Thymus (tissue), 11 donors: Measurements from ENCODE around the gene GAL3ST2. TPM values are rescaled to one million over a fixed set of nuclear protein-coding genes. Genes with fewer than 3 reads are reported as not detected.
"Not testable (repeated sequence)": the region's sequence is repeated elsewhere in the genome, so short reads cannot be mapped to it uniquely, and the experiment has no call there.

ENCODE experiments used
- DNase-seq, 9 donors: peaks; one replicate each; pipeline ENCODE4 v3.0.0-alpha.2; 2013; ENCODE audit warnings: low spot score in 9 of 9, low read depth in 6 of 9, missing footprints in 1 of 9
- H3K27ac ChIP-seq, 2 donors: one replicate each; pipeline ENCODE4 v1.5.1; 2013; ENCODE audit warnings: control low read depth in 1 of 2, low read depth in 1 of 2, low read length in 1 of 2, mild to moderate bottlenecking in 1 of 2, moderate library complexity in 1 of 2
- H3K27me3 ChIP-seq, 2 donors: one replicate each; pipeline ENCODE4 v1.5.1; 2013; ENCODE audit warnings: low read length in 1 of 2; ENCODE audit not compliant: control insufficient read depth in 2 of 2, insufficient read depth in 1 of 2
- H3K36me3 ChIP-seq, 2 donors: one replicate each; pipeline ENCODE4 v1.5.1; 2013; ENCODE audit warnings: low read length in 1 of 2, mild to moderate bottlenecking in 1 of 2, moderate library complexity in 1 of 2; ENCODE audit not compliant: control insufficient read depth in 2 of 2, insufficient read depth in 2 of 2
- H3K4me1 ChIP-seq, 2 donors: one replicate each; pipeline ENCODE4 v1.5.1; 2013; ENCODE audit warnings: low read length in 2 of 2; ENCODE audit not compliant: control insufficient read depth in 2 of 2, insufficient read depth in 2 of 2
- H3K4me3 ChIP-seq, 2 donors: one replicate each; pipeline ENCODE4 v1.5.1; 2013; ENCODE audit warnings: low read length in 2 of 2, control low read depth in 1 of 2, mild to moderate bottlenecking in 1 of 2
- H3K9me3 ChIP-seq, 2 donors: one replicate each; pipeline ENCODE4 v1.5.1; 2013; ENCODE audit warnings: low read length in 1 of 2, mild to moderate bottlenecking in 1 of 2; ENCODE audit not compliant: control insufficient read depth in 2 of 2, insufficient read depth in 1 of 2
- WGBS: extraction: QIAGEN DNeasy Blood & Tissue Kit; methylation state at CpG from one replicate; pipeline ENCODE4 v1.1.7; 2013; 5-methylcytosine and 5-hydroxymethylcytosine counted together
- polyA plus RNA-seq: library from polyadenylated mRNA; stranded (reverse); fragments of 200-250 nt; gene quantifications from one replicate; pipeline ENCODE4 v1.2.3, GENCODE V29; 2013
- total RNA-seq: library from RNA; stranded (reverse); fragments of 120-200 nt; gene quantifications from one replicate; pipeline ENCODE4 v1.2.4, GENCODE V29; 2013
- donor health status: healthy.

GAL3ST2 gene
- total and polyA plus RNA-seq, 2 donors = 0.02 to 0.09 TPM

DNA sequence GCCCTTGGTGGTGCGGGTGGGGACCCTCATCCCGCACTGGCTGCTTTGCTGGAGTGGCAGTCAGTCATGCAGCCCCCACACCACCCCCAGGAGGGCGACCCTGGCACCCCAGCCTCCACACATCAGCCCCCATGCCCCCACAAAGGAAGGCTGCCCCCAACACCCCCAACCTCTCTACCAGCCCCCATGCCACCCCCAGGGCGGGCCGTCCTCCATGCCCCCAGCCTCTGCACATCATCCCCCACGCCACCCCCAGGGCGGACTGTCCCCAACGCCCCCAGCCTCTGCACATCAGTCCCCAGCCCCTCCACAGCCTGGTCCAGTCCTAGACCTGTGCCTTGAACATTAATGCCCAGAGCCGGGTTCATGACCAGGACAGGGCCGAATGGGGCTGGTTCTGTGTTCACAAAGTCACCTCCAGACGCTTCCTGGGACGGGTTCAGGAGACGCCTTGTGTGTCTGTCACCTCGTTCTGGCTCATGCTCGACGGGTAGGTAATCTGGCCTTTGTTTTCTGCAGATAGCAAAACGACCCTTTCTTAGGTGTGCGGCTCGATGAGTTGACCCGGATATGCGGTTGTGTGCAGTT, 23.8 kb upstream of the GAL3ST2 start:
- DNase-seq = no peak
- Histone ChIP-seq H3K36me3 (peaks cover 42 to 51% of the 10 kb centered on the region in 2 donors), H3K4me3 (no peak overlapping the region), H3K27ac (no peak overlapping the region), H3K27me3 (no peaks in the 10 kb centered on the region), H3K9me3 (no peaks in the 10 kb centered on the region), H3K4me1 (no peaks in the 10 kb centered on the region)
- WGBS = 97% methylated on average over 21 of the region's 21 CpGs

DNA sequence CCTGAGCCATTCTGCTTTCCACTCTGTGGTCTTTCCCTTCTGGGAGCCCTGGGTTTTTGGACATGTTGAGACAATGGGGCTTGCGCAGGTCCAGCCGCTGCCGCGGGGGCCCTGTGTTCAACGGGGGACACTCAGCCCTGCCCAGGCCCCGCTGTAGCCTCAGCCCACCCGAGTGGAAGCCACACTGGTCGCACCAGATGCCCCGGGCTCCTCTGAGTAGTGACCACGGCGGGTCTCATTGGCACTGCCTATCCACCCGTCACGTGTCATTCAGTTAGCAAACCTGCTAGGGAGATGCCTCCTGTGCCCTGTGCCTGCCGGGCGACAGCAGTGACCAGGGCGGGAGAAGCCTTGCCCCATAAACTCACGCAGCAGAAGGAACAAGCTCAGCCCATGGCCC, 23.1 kb upstream of the GAL3ST2 start:
- Histone ChIP-seq H3K27ac (no peak overlapping the region), H3K4me3 (no peak overlapping the region), H3K36me3 (peaks cover 41 to 51% of the 10 kb centered on the region in 2 donors), H3K27me3 (no peaks in the 10 kb centered on the region), H3K4me1 (no peaks in the 10 kb centered on the region), H3K9me3 (no peaks in the 10 kb centered on the region)
- DNase-seq = no peak
- 99% methylated on average over 17 of the region's 17 CpGs for WGBS

DNA sequence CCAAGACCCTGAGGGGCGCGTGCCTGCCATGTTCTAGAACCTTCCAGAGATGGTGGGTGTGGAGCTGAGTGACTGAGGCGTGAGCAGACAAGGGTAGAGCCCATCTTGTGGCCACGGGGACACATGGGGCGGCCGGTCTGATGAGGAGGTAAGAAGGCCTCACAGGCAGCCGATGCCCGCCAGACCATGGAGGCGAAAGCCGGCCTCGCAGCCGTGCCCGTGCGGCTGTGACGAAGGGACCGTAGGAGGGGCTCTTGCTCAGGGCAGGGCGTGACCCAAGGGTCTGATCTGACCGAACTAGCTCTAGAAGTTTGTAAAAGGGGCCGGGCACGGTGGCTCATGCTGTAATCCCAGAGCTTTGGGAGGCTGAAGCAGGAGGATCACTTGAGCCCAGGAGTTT, 22.6 kb upstream of the GAL3ST2 start:
- Histone ChIP-seq H3K36me3 (peaks cover 37 to 48% of the 10 kb centered on the region in 2 donors), H3K4me3 (no peak overlapping the region), H3K9me3 (no peaks in the 10 kb centered on the region), H3K4me1 (no peaks in the 10 kb centered on the region), H3K27ac (no peak overlapping the region), H3K27me3 (no peaks in the 10 kb centered on the region)
- no peak for DNase-seq
- 97% methylated on average over 20 of the region's 20 CpGs for WGBS

DNA sequence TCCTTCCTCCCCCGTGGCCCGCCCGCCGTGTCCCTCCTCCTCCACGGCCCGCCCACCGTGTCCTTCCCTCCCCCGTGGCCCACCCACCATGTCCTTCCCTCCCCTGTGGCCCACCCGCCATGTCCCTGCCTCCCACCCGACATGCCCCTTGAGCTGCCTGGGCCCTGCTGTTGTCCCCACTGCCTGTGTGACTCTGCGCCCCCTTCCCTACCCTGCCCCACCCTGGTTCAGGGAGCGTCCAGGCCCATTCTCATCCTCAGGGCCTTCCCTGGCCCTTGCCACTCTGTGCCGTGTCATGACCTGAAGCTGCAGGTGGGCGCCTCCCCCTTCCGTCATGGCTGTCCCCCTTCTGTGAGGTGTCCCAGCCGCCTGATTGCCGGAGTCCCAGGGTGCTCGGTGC, 21.5 kb upstream of the GAL3ST2 start:
- peaks cover 42 to 49% of the 10 kb centered on the region in 2 donors for H3K36me3 ChIP-seq

DNA sequence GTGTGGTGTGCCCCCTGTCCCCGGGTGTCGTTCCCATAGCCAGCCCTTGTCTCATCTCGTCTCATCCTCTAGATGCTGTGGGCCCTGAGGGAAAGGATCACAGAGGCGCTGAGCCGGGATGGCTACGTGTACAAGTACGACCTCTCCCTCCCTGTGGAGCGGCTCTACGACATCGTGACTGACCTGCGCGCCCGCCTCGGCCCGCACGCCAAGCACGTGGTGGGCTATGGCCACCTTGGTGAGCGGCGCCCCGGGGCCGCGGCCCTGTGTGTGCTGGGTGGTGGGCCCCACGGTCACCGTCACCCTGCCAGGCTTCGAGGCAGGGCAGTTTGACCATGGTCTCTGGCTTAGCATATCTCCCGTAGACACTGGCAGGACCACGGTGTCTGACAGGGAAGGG, 20.8 kb upstream of the GAL3ST2 start:
- no peak for DNase-seq
- Histone ChIP-seq H3K9me3 (peaks cover 4 to 6% of the 10 kb centered on the region in 2 donors), H3K36me3 (peaks cover 47 to 49% of the 10 kb centered on the region in 2 donors), H3K4me1 (no peaks in the 10 kb centered on the region), H3K27me3 (no peaks in the 10 kb centered on the region), H3K4me3 (no peak overlapping the region), H3K27ac (no peak overlapping the region)
- WGBS = 97% methylated on average over 27 of the region's 27 CpGs

More for the DNA sequence above, 21.5 kb upstream of the GAL3ST2 start:
- Histone ChIP-seq H3K4me3 (no peak overlapping the region), H3K9me3 (peaks cover 0 to under 1% of the 10 kb centered on the region in 2 donors), H3K27me3 (no peaks in the 10 kb centered on the region), H3K4me1 (no peaks in the 10 kb centered on the region), H3K27ac (no peak overlapping the region)
- 97% methylated on average over 17 of the region's 18 CpGs for WGBS
- DNase-seq = no peak

DNA sequence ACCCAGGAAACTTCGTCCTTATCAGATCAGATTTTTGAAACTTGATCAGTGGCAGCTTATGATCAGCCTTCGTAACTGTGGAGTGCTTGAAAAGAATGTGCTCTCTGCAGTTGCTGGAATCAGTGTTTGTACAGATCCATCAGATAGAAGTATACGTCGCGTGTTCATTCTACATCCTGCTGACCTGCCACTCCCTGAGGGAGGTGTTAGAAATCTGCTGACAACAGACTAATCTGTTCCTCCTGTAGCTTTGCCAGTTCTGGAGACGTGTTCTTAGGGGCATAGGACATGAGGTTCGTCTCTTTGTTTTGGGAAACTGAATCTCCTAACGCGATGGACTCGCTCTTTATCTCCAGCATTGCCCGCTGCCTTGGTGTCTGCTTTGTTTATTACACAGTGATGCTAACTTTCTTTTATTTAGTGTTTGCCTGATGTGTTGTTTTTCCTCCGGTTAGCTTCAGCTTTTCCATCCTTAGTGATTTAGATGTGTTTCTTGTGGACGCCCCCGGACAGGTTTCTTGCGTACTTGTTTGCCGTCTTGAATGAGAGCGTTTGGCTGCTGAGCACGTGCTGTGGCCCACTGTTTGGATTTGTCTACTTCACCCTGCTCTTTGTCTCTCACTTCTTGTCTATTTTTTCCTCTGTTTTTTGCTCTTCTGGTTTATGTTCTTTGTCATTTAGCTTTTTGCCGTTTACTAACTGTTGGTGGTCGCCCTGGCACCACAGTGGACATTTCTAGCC, 17.4 kb upstream of the GAL3ST2 start:
- peaks cover 4 to 7% of the 10 kb centered on the region in 2 donors for H3K9me3 ChIP-seq

DNA sequence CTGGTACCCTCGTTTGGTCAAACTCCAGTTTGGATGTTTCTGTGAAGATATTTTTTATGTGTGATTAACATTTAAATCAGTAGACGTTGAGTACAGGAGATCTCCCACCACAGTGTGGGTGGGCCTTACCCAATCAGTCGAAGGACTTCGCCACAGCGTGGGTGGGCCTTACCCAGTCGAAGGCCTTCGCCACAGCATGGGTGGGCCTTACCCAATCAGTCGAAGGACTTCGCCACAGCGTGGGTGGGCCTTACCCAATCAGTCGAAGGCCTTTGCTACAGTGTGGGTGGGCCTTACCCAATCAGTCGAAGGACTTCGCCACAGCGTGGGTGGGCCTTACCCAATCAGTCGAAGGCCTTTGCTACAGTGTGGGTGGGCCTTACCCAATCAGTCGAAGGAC, 16.7 kb upstream of the GAL3ST2 start:
- not testable (repeated sequence) for H3K9me3 ChIP-seq, H3K4me1 ChIP-seq, H3K27me3 ChIP-seq, DNase-seq, H3K27ac ChIP-seq, H3K4me3 ChIP-seq
- WGBS = 99% methylated on average over 11 of the region's 16 CpGs
- H3K36me3 ChIP-seq = peaks cover 34 to 36% of the 10 kb centered on the region in 2 donors

More for the DNA sequence above, 17.4 kb upstream of the GAL3ST2 start:
- no peaks in the 10 kb centered on the region for H3K27me3 ChIP-seq
- H3K4me1 ChIP-seq = no peaks in the 10 kb centered on the region
- peaks cover 39% of the 10 kb centered on the region in 2 donors for H3K36me3 ChIP-seq
- no peak overlapping the region for H3K27ac ChIP-seq
- no peak overlapping the region for H3K4me3 ChIP-seq
- no peak for DNase-seq
- WGBS = 95% methylated on average over 20 of the region's 20 CpGs

DNA sequence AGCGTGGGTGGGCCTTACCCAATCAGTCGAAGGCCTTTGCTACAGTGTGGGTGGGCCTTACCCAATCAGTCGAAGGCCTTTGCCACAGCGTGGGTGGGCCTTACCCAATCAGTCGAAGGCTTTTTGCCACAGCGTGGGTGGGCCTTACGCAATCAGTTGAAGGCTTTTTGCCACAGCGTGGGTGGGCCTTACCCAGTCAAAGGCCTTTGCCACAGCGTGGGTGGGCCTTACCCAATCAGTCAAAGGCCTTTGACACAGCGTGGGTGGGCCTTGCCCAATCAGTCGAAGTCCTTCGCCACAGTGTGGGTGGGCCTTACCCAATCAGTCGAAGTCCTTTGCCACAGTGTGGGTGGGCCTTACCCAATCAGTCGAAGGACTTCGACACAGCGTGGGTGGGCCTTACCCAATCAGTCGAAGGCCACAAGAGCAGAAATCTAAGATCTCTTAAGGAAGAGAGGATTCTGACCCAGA, 16.3 kb upstream of the GAL3ST2 start:
- WGBS = 97% methylated on average over 17 of the region's 17 CpGs
- no peak overlapping the region for H3K4me3 ChIP-seq
- no peak overlapping the region for H3K27ac ChIP-seq
- H3K36me3 ChIP-seq = peaks cover 30 to 33% of the 10 kb centered on the region in 2 donors
- no peak for DNase-seq
- no peaks in the 10 kb centered on the region for H3K4me1 ChIP-seq
- H3K27me3 ChIP-seq = no peaks in the 10 kb centered on the region
- peaks cover 4 to 7% of the 10 kb centered on the region in 2 donors for H3K9me3 ChIP-seq

DNA sequence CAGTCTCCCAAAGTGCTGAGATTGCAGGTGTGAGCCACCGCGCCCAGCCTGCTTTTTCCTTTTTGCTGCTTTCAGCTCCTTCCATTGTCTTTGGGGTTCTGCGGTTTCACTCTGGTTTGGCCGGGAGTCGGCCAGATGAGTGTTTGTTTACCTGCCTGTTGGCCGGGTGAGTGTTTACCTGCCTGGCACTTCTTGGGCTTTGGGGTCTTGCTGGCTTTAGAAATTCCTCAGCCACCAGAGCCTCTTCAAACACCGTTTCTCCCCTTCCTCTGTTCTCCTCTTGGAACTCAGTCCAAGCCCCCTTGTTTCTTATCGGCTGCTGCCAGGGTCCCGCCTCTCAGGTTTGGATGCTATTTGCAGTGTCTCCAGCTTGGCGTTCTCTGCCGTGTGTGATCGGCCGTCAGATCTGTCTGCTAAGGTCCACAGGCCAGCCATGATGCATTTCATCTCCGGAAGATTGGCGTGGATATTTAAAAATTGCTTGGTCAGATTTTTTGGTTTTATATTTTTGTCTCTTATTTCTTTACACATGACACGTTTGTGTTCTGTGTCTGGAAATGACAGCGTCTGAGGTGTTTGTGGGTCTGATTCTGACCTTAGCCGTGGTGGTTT, 14.2 kb upstream of the GAL3ST2 start:
- no peaks in the 10 kb centered on the region for H3K27me3 ChIP-seq
- no peak overlapping the region for H3K4me3 ChIP-seq
- no peak overlapping the region for H3K27ac ChIP-seq
- peaks cover 4 to 7% of the 10 kb centered on the region in 2 donors for H3K9me3 ChIP-seq
- WGBS = 90% methylated on average over 18 of the region's 18 CpGs
- no peaks in the 10 kb centered on the region for H3K4me1 ChIP-seq
- peaks cover 12 to 15% of the 10 kb centered on the region in 2 donors for H3K36me3 ChIP-seq
- no peak for DNase-seq
